ENCODE measurements around the gene MYL5.
A peak's percentile ranks its signal among the peaks of the same experiment; 100 is the strongest.

The MYL5 gene

DNA sequence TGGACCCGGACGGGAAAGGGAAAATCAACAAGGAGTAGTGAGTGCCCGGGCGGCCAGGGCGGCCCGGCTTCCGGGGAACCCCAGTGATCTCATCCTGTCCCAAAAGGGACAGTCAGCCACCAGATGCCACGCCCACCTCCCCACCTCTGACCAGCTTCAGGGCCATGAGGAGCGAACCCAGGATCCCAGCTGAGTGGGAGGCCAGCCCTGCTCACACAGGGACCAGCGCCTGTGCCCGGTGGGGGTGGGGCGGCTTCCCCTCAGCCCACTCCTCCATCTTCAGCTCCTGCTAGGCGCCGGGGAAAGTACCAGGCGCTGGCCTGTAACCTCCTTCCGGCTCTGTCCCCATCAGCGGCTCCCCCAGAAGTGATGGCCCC is 6.2 kb downstream of the MYL5 start:
- Histone ChIP-seq H4K20me1 (ENCODE audit: low read depth, low read length) (no peaks in the 10 kb centered on the region), H3K9me2 (replicated peaks; ENCODE audit: insufficient read depth, low read length) (no peaks in the 10 kb centered on the region), H3K4me3 (ENCODE audit: insufficient read depth, low read length, poor library complexity, severe bottlenecking) (no peak overlapping the region), H3K27me3 (ENCODE audit: low read length) (no peaks in the 10 kb centered on the region), H3K79me2 (ENCODE audit: insufficient read depth, low read length) (no peaks in the 10 kb centered on the region), H3K4me2 (ENCODE audit: low read depth, low read length, poor library complexity, severe bottlenecking) (peak overlapping the region; percentile 24), H3K9ac (ENCODE audit: low read length) (peak overlapping the region; percentile 5; the same call in 1 of the 2 replicates), H3K9me3 (ENCODE audit: insufficient read depth, low read length) (no peaks in the 10 kb centered on the region), H3K27ac (ENCODE audit: low read depth, low read length) (no peak overlapping the region), H2AFZ (ENCODE audit: low read depth, low read length, severe bottlenecking) (no peak overlapping the region), H3K36me3 (ENCODE audit: low read length) (no peaks in the 10 kb centered on the region), H3F3A (ENCODE audit: insufficient read depth) (peaks cover 27% of the 10 kb centered on the region)
- TF ChIP-seq EZH2phosphoT487 (conservative IDR thresholded peaks at IDR 0.05; ENCODE audit: low read length): no peak
- TF ChIP-seq, protein P1, sequence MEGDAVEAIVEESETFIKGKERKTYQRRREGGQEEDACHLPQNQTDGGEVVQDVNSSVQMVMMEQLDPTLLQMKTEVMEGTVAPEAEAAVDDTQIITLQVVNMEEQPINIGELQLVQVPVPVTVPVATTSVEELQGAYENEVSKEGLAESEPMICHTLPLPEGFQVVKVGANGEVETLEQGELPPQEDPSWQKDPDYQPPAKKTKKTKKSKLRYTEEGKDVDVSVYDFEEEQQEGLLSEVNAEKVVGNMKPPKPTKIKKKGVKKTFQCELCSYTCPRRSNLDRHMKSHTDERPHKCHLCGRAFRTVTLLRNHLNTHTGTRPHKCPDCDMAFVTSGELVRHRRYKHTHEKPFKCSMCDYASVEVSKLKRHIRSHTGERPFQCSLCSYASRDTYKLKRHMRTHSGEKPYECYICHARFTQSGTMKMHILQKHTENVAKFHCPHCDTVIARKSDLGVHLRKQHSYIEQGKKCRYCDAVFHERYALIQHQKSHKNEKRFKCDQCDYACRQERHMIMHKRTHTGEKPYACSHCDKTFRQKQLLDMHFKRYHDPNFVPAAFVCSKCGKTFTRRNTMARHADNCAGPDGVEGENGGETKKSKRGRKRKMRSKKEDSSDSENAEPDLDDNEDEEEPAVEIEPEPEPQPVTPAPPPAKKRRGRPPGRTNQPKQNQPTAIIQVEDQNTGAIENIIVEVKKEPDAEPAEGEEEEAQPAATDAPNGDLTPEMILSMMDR (IDR thresholded peaks at IDR 0.05; ENCODE audit: insufficient read depth, low read length, poor library complexity, severe bottlenecking): no peak

DNA sequence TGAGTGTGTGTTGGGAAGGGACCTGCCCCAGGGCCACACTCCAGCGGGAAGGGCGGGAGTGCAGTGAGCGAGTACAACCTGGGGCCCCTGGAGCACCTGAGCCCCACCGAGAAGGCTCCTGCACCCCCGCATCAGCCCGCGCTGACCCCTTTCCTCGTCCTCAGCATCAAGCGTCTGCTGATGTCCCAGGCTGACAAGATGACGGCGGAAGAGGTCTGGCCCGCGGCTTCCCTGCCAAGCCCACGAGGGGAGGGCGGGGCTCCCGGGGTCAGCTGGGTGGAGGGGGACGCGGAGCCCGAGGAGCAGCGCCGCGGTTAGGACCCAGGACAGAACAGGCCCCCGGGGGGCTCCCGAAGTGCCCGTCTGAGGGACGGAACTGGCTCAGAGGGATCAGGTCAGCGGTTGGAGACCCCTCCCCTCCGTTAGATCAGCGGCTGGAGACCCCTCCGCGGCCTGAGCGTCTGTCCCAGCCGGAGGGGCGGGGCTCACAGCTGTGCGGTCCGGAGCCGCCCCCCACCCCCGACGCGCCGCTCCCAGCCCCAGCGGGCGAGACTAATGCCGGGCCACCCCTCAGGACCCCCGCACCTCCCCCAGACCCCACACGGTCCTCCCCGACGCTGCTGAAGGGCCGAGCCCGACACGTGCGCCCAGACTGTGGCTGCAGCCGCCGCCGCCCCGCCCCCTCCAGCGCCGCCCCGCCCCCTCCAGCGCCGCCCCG is 6.7 kb downstream of the MYL5 start:
- no peak overlapping the region for H3K4me3 ChIP-seq (ENCODE audit: insufficient read depth, low read length, poor library complexity, severe bottlenecking)
- peak overlapping the region; percentile 5; the same call in 1 of the 2 replicates for H3K9ac ChIP-seq (ENCODE audit: low read length)
- H3K9me2 ChIP-seq (replicated peaks; ENCODE audit: insufficient read depth, low read length): no peaks in the 10 kb centered on the region
- H3K27ac ChIP-seq (ENCODE audit: low read depth, low read length): no peak overlapping the region
- TF ChIP-seq, protein P1 (IDR thresholded peaks at IDR 0.05; ENCODE audit: insufficient read depth, low read length, poor library complexity, severe bottlenecking): no peak
- TF ChIP-seq EZH2phosphoT487 (conservative IDR thresholded peaks at IDR 0.05; ENCODE audit: low read length): no peak
- H3F3A ChIP-seq (ENCODE audit: insufficient read depth): peaks cover 22% of the 10 kb centered on the region
- peak overlapping the region; percentile 24 for H3K4me2 ChIP-seq (ENCODE audit: low read depth, low read length, poor library complexity, severe bottlenecking)
- H3K36me3 ChIP-seq (ENCODE audit: low read length): no peaks in the 10 kb centered on the region
- H2AFZ ChIP-seq (ENCODE audit: low read depth, low read length, severe bottlenecking): no peak overlapping the region
- H3K79me2 ChIP-seq (ENCODE audit: insufficient read depth, low read length): no peaks in the 10 kb centered on the region
- H4K20me1 ChIP-seq (ENCODE audit: low read depth, low read length): no peaks in the 10 kb centered on the region
- H3K27me3 ChIP-seq (ENCODE audit: low read length): no peaks in the 10 kb centered on the region
- H3K9me3 ChIP-seq (ENCODE audit: insufficient read depth, low read length): no peaks in the 10 kb centered on the region

DNA sequence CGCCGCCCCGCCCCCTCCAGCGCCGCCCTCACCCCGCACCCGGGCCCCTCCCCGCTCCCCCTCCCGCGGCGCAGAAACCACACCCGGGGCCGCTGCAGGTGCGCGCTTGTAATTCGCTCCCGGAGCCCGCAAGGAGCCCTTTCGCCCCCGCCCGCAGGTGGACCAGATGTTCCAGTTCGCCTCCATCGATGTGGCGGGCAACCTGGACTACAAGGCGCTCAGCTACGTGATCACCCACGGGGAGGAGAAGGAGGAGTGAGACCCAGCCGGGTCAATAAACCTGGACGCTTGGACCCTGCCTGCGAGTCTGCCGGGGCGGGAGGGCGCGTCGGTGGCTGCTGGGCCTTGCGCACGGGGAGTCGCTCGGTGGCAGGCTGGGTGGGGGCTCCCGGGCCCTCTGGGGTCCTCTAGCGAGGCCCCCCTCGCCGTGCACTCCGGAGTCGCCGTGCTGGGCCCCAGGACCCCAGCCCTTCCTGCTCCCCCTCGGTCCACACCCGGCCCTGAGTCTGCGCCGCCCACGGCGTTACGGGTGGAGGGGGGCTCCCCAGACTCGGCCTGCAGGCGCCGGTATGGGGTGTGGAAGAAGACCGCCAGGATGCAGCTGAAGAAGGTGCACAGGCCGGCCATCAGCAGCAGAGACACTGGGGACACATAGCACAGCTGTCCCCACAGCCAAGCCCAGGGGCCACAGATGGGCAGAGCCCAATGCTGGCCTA is 7.6 kb downstream of the MYL5 start:
- H3K79me2 ChIP-seq (ENCODE audit: insufficient read depth, low read length): no peaks in the 10 kb centered on the region
- H3F3A ChIP-seq (ENCODE audit: insufficient read depth): peaks cover 15% of the 10 kb centered on the region
- H3K9me2 ChIP-seq (replicated peaks; ENCODE audit: insufficient read depth, low read length): no peaks in the 10 kb centered on the region
- H4K20me1 ChIP-seq (ENCODE audit: low read depth, low read length): no peaks in the 10 kb centered on the region
- TF ChIP-seq EZH2phosphoT487 (conservative IDR thresholded peaks at IDR 0.05; ENCODE audit: low read length): no peak
- TF ChIP-seq, protein P1 (IDR thresholded peaks at IDR 0.05; ENCODE audit: insufficient read depth, low read length, poor library complexity, severe bottlenecking): no peak
- H3K9ac ChIP-seq (ENCODE audit: low read length): no peak overlapping the region
- H3K9me3 ChIP-seq (ENCODE audit: insufficient read depth, low read length): no peaks in the 10 kb centered on the region
- H3K27ac ChIP-seq (ENCODE audit: low read depth, low read length): no peak overlapping the region
- no peaks in the 10 kb centered on the region for H3K27me3 ChIP-seq (ENCODE audit: low read length)
- H3K4me2 ChIP-seq (ENCODE audit: low read depth, low read length, poor library complexity, severe bottlenecking): no peak overlapping the region
- H3K4me3 ChIP-seq (ENCODE audit: insufficient read depth, low read length, poor library complexity, severe bottlenecking): no peak overlapping the region
- H3K36me3 ChIP-seq (ENCODE audit: low read length): no peaks in the 10 kb centered on the region
- H2AFZ ChIP-seq (ENCODE audit: low read depth, low read length, severe bottlenecking): no peak overlapping the region
